Suprapubic skin (tissue), 3 donors: ENCODE results near the gene KCND3.

Experiments
- EP300 ChIP-seq: sonication (generic); formaldehyde crosslinking; IDR thresholded peaks from one replicate; pipeline ENCODE4 v1.6.1; 2017; ENCODE audit warnings: antibody characterized with exemption
- POLR2A ChIP-seq, 2 donors: fragments of 450-650 bp; IDR thresholded peaks; one replicate each; pipeline ENCODE4 v1.6.1; 2017; ENCODE audit warnings: antibody characterized with exemption in 2 of 2, mild to moderate bottlenecking in 2 of 2, moderate library complexity in 2 of 2
- TF ChIP-seq, protein P1 (sequence below), 2 donors: fragments of 200-600 bp in 1 of 2; fragments of 450-650 bp in 1 of 2; sonication (generic) in 1 of 2; IDR thresholded peaks; one replicate each; pipeline ENCODE4 v1.5.1; 2016 to 2019; ENCODE audit warnings: antibody characterized with exemption in 2 of 2, mild to moderate bottlenecking in 1 of 2, moderate library complexity in 1 of 2

- no peak for TF ChIP-seq EP300
- no peak for TF ChIP-seq POLR2A (IDR thresholded peaks at IDR 0.05)
- TF ChIP-seq, protein P1, sequence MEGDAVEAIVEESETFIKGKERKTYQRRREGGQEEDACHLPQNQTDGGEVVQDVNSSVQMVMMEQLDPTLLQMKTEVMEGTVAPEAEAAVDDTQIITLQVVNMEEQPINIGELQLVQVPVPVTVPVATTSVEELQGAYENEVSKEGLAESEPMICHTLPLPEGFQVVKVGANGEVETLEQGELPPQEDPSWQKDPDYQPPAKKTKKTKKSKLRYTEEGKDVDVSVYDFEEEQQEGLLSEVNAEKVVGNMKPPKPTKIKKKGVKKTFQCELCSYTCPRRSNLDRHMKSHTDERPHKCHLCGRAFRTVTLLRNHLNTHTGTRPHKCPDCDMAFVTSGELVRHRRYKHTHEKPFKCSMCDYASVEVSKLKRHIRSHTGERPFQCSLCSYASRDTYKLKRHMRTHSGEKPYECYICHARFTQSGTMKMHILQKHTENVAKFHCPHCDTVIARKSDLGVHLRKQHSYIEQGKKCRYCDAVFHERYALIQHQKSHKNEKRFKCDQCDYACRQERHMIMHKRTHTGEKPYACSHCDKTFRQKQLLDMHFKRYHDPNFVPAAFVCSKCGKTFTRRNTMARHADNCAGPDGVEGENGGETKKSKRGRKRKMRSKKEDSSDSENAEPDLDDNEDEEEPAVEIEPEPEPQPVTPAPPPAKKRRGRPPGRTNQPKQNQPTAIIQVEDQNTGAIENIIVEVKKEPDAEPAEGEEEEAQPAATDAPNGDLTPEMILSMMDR (IDR thresholded peaks at IDR 0.05) = no peak
These were observed 30.0 kb downstream of the KCND3 start for GRCh38 chr1:111959436-111959835.
